GM12878 (cell line): ENCODE results near the gene ZNF229. TPM values are rescaled to one million over a fixed set of nuclear protein-coding genes. Genes with fewer than 3 reads are reported as not detected.

Source experiments
- polyA plus RNA-seq, 11 experiments: library from polyadenylated mRNA; depleted of rRNA in 4 of 11; unstranded in 6 of 11; stranded (reverse) in 5 of 11; fragments of >200 nt; fragmentation: Nextera tagmentation in 4 of 11; fragmentation: Illumina TruSeq in 1 of 11; extraction: Ambion mirVana in 4 of 11; extraction: Trizol in 1 of 11; gene quantifications; 1 replicate in 1 of 11; 2 replicates in 10 of 11; pipeline versions ENCODE4 v1.2.1 to v1.2.3, GENCODE V29; 2011 to 2016; ENCODE audit warnings: inconsistent platforms in 2 of 11, missing spikeins in 2 of 11, low read depth in 1 of 11
- total RNA-seq, 4 experiments: library from RNA; depleted of rRNA in 3 of 4; stranded (reverse); fragments of >200 nt in 3 of 4; fragmentation: Illumina TruSeq in 1 of 4; extraction: Trizol in 1 of 4; gene quantifications; 2 replicates each; pipeline versions ENCODE4 v1.2.1 to v1.2.3, GENCODE V29; 2013 to 2021

The ZNF229 gene
- total and polyA plus RNA-seq, 10 of the 15 experiments (the other 5 are each of a cell fraction or from before 2014, with no cell fraction given): 0.04 to 0.24 (median 0.14) TPM; not detected in 1

Other genes with a start within 250 kb of the ZNF229 start
Only the 7 nearest of the 10 such genes appear.
- 0.23 and 0.54 TPM in 2 replicates for gene ZNF233, start 188.6 kb downstream of the ZNF229 start, total RNA-seq (2014; rRNA removed)
- gene ZNF233, start 188.6 kb downstream of the ZNF229 start, total RNA-seq (2014; rRNA removed; fragmentation: Illumina TruSeq; extraction: Trizol): 0.32 and 0.63 TPM in 2 replicates
- gene ZNF233, start 188.6 kb downstream of the ZNF229 start, total RNA-seq (2021): 0.19 and 0.26 TPM in 2 replicates
- 1.5 and 1.8 TPM in 2 replicates for gene ZNF233, start 188.6 kb downstream of the ZNF229 start, polyA plus RNA-seq (2011; rRNA removed)
- gene ZNF233, start 188.6 kb downstream of the ZNF229 start, polyA plus RNA-seq (2014; fragmentation: Illumina TruSeq; extraction: Trizol): 0.06 and 0.32 TPM in 2 replicates
- under 1 TPM; 0.35 to 0.46 TPM for gene ZNF233, start 188.6 kb downstream of the ZNF229 start, polyA plus RNA-seq (2014; fragmentation: Nextera tagmentation; extraction: Ambion mirVana)
- 0.29 and 0.67 TPM in 2 replicates for gene ZNF233, start 188.6 kb downstream of the ZNF229 start, polyA plus RNA-seq (2014; rRNA removed)
- gene ZNF233, start 188.6 kb downstream of the ZNF229 start, polyA plus RNA-seq (2016; fragmentation: Nextera tagmentation; extraction: Ambion mirVana): 1 to 10 TPM in 1 of 2 experiments, under 1 TPM in 1; 0.93 to 1.0 TPM
- 4.7 and 5.9 TPM in 2 replicates for gene ZNF235, start 143.4 kb downstream of the ZNF229 start, total RNA-seq (2014; rRNA removed)
- gene ZNF235, start 143.4 kb downstream of the ZNF229 start, total RNA-seq (2014; rRNA removed; fragmentation: Illumina TruSeq; extraction: Trizol): 7.0 and 7.4 TPM in 2 replicates
- 3.9 and 4.8 TPM in 2 replicates for gene ZNF235, start 143.4 kb downstream of the ZNF229 start, total RNA-seq (2021)
- gene ZNF235, start 143.4 kb downstream of the ZNF229 start, polyA plus RNA-seq (2011; rRNA removed): 9.0 and 12.2 TPM in 2 replicates
- gene ZNF235, start 143.4 kb downstream of the ZNF229 start, polyA plus RNA-seq (2014; fragmentation: Illumina TruSeq; extraction: Trizol): 4.1 and 7.5 TPM in 2 replicates
- 1 to 10 TPM; 2.8 to 5.0 TPM for gene ZNF235, start 143.4 kb downstream of the ZNF229 start, polyA plus RNA-seq (2014; fragmentation: Nextera tagmentation; extraction: Ambion mirVana)
- gene ZNF235, start 143.4 kb downstream of the ZNF229 start, polyA plus RNA-seq (2014; rRNA removed): 2.7 and 4.0 TPM in 2 replicates
- gene ZNF235, start 143.4 kb downstream of the ZNF229 start, polyA plus RNA-seq (2016; fragmentation: Nextera tagmentation; extraction: Ambion mirVana): 1 to 10 TPM; 3.6 to 4.9 TPM
- not detected in 2 replicates for gene ZNF112, start 91.8 kb downstream of the ZNF229 start, total RNA-seq (2014; rRNA removed)
- gene ZNF112, start 91.8 kb downstream of the ZNF229 start, total RNA-seq (2014; rRNA removed; fragmentation: Illumina TruSeq; extraction: Trizol): 0.04 TPM in 1 of 2 replicates, not detected in the other
- gene ZNF112, start 91.8 kb downstream of the ZNF229 start, total RNA-seq (2021): not detected in 2 replicates
- 0.01 and 0.11 TPM in 2 replicates for gene ZNF112, start 91.8 kb downstream of the ZNF229 start, polyA plus RNA-seq (2011; rRNA removed)
- 0.03 TPM in 1 of 2 replicates, not detected in the other for gene ZNF112, start 91.8 kb downstream of the ZNF229 start, polyA plus RNA-seq (2014; fragmentation: Illumina TruSeq; extraction: Trizol)
- gene ZNF112, start 91.8 kb downstream of the ZNF229 start, polyA plus RNA-seq (2014; fragmentation: Nextera tagmentation; extraction: Ambion mirVana): not detected
- gene ZNF112, start 91.8 kb downstream of the ZNF229 start, polyA plus RNA-seq (2014; rRNA removed): 0.08 TPM in 1 of 2 replicates, not detected in the other
- gene ZNF112, start 91.8 kb downstream of the ZNF229 start, polyA plus RNA-seq (2016; fragmentation: Nextera tagmentation; extraction: Ambion mirVana): under 1 TPM; 0.07 to 0.25 TPM
- 0.28 TPM in 1 of 2 replicates, not detected in the other for gene ZNF285, start 46.9 kb downstream of the ZNF229 start, total RNA-seq (2014; rRNA removed)
- gene ZNF285, start 46.9 kb downstream of the ZNF229 start, total RNA-seq (2014; rRNA removed; fragmentation: Illumina TruSeq; extraction: Trizol): 0.13 and 0.23 TPM in 2 replicates
- gene ZNF285, start 46.9 kb downstream of the ZNF229 start, total RNA-seq (2021): 0.19 TPM in 1 of 2 replicates, not detected in the other
- 0.33 and 0.71 TPM in 2 replicates for gene ZNF285, start 46.9 kb downstream of the ZNF229 start, polyA plus RNA-seq (2011; rRNA removed)
- gene ZNF285, start 46.9 kb downstream of the ZNF229 start, polyA plus RNA-seq (2014; fragmentation: Illumina TruSeq; extraction: Trizol): 0.27 and 0.31 TPM in 2 replicates
- under 1 TPM in 1 of 2 experiments, not detected in 1; 0.02 TPM for gene ZNF285, start 46.9 kb downstream of the ZNF229 start, polyA plus RNA-seq (2014; fragmentation: Nextera tagmentation; extraction: Ambion mirVana)
- 0.05 and 0.20 TPM in 2 replicates for gene ZNF285, start 46.9 kb downstream of the ZNF229 start, polyA plus RNA-seq (2014; rRNA removed)
- under 1 TPM in 1 of 2 experiments, not detected in 1; 0.40 TPM for gene ZNF285, start 46.9 kb downstream of the ZNF229 start, polyA plus RNA-seq (2016; fragmentation: Nextera tagmentation; extraction: Ambion mirVana)
- 6.7 and 7.7 TPM in 2 replicates for gene ZNF180, start 52.0 kb upstream of the ZNF229 start, total RNA-seq (2014; rRNA removed)
- gene ZNF180, start 52.0 kb upstream of the ZNF229 start, total RNA-seq (2014; rRNA removed; fragmentation: Illumina TruSeq; extraction: Trizol): 7.6 and 9.0 TPM in 2 replicates
- gene ZNF180, start 52.0 kb upstream of the ZNF229 start, total RNA-seq (2021): 8.9 TPM in 2 replicates
- 2.1 and 4.6 TPM in 2 replicates for gene ZNF180, start 52.0 kb upstream of the ZNF229 start, polyA plus RNA-seq (2011; rRNA removed)
- 6.5 and 7.8 TPM in 2 replicates for gene ZNF180, start 52.0 kb upstream of the ZNF229 start, polyA plus RNA-seq (2014; fragmentation: Illumina TruSeq; extraction: Trizol)
- gene ZNF180, start 52.0 kb upstream of the ZNF229 start, polyA plus RNA-seq (2014; fragmentation: Nextera tagmentation; extraction: Ambion mirVana): 1 to 10 TPM; 1.6 to 3.1 TPM
- 3.5 and 4.8 TPM in 2 replicates for gene ZNF180, start 52.0 kb upstream of the ZNF229 start, polyA plus RNA-seq (2014; rRNA removed)
- gene ZNF180, start 52.0 kb upstream of the ZNF229 start, polyA plus RNA-seq (2016; fragmentation: Nextera tagmentation; extraction: Ambion mirVana): 1 to 10 TPM; 5.5 TPM
- gene CEACAM20, start 81.2 kb upstream of the ZNF229 start, total RNA-seq (2014; rRNA removed): not detected in 2 replicates
- gene CEACAM20, start 81.2 kb upstream of the ZNF229 start, total RNA-seq (2014; rRNA removed; fragmentation: Illumina TruSeq; extraction: Trizol): not detected in 2 replicates
- not detected in 2 replicates for gene CEACAM20, start 81.2 kb upstream of the ZNF229 start, total RNA-seq (2021)
- gene CEACAM20, start 81.2 kb upstream of the ZNF229 start, polyA plus RNA-seq (2011; rRNA removed): not detected in 2 replicates
- not detected in 2 replicates for gene CEACAM20, start 81.2 kb upstream of the ZNF229 start, polyA plus RNA-seq (2014; fragmentation: Illumina TruSeq; extraction: Trizol)
- not detected for gene CEACAM20, start 81.2 kb upstream of the ZNF229 start, polyA plus RNA-seq (2014; fragmentation: Nextera tagmentation; extraction: Ambion mirVana)
- not detected in 2 replicates for gene CEACAM20, start 81.2 kb upstream of the ZNF229 start, polyA plus RNA-seq (2014; rRNA removed)
- not detected for gene CEACAM20, start 81.2 kb upstream of the ZNF229 start, polyA plus RNA-seq (2016; fragmentation: Nextera tagmentation; extraction: Ambion mirVana)
- gene IGSF23, start 165.1 kb upstream of the ZNF229 start, total RNA-seq (2014; rRNA removed): not detected in 2 replicates
- gene IGSF23, start 165.1 kb upstream of the ZNF229 start, total RNA-seq (2014; rRNA removed; fragmentation: Illumina TruSeq; extraction: Trizol): not detected in 2 replicates
- not detected in 2 replicates for gene IGSF23, start 165.1 kb upstream of the ZNF229 start, total RNA-seq (2021)
- gene IGSF23, start 165.1 kb upstream of the ZNF229 start, polyA plus RNA-seq (2011; rRNA removed): not detected in 2 replicates
- not detected in 2 replicates for gene IGSF23, start 165.1 kb upstream of the ZNF229 start, polyA plus RNA-seq (2014; fragmentation: Illumina TruSeq; extraction: Trizol)
- not detected for gene IGSF23, start 165.1 kb upstream of the ZNF229 start, polyA plus RNA-seq (2014; fragmentation: Nextera tagmentation; extraction: Ambion mirVana)
- gene IGSF23, start 165.1 kb upstream of the ZNF229 start, polyA plus RNA-seq (2014; rRNA removed): not detected in 2 replicates
- gene IGSF23, start 165.1 kb upstream of the ZNF229 start, polyA plus RNA-seq (2016; fragmentation: Nextera tagmentation; extraction: Ambion mirVana): not detected